Measurements from ENCODE around the gene ASPRV1. TPM values are rescaled to one million over a fixed set of nuclear protein-coding genes. Genes with fewer than 3 reads are reported as not detected.

ASPRV1 gene
- total and polyA plus RNA-seq, 4 donors = 0.19 to 0.75 (median 0.23) TPM

DNA sequence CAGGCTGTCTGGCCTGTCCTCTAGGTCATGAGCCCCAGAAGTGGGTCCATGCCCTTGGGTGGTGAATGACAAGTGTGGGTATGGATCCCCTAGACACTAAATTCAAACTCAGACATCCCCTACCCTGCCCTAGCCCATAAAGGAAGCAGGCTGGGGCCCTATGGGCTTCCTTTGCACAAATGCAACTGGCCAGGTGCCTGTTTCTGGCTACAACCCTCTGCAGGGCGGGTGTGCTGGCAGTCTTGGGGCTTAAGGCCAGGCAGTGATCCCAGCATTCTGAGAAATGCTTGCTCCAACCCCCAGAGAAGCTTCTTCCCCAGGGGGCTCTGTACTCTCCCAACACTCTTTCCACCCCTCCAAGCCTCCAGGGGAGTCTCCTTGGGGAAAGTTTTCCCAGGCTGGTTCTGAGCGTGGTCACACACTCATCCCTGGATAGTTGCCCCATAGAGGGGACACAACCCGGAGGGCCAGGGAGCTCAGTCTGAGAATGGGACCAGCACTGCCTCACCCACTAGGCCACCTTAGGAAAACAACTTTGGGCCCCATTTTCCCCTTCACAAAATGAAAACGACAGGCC lies 16.6 kb upstream of the ASPRV1 start:
- Histone ChIP-seq H3K4me1 (ENCODE audit: control insufficient read depth in 4 of 4, insufficient read depth in 4 of 4, low read length in 3 of 4) (peaks cover 6 to 22% (median 16%) of the 10 kb centered on the region in 4 donors), H3K4me3 (ENCODE audit: low read depth in 1 of 3, low read length in 3 of 3) (no peak overlapping the region), H3K9me3 (ENCODE audit: control insufficient read depth in 4 of 4, low read length in 3 of 4) (no peaks in the 10 kb centered on the region), H3K36me3 (ENCODE audit: control insufficient read depth in 4 of 4, insufficient read depth in 3 of 4, low read depth in 1 of 4, low read length in 3 of 4) (no peaks in the 10 kb centered on the region), H3K27ac (ENCODE audit: low read depth in 1 of 2, low read length in 2 of 2) (peak overlapping the region in 1 of 2 donors; percentile 65), H3K9ac (ENCODE audit: low read depth in 1 of 2, low read length in 2 of 2) (no peak overlapping the region), H3K27me3 (ENCODE audit: control insufficient read depth in 4 of 4, insufficient read depth in 4 of 4, low read length in 3 of 4) (no peaks in the 10 kb centered on the region)
- no peak for TF ChIP-seq JUND (IDR thresholded peaks at IDR 0.05)
- 93% methylated on average over 4 of the region's 4 CpGs for WGBS
- DNase-seq (ENCODE audit: low spot score) = no peak

DNA sequence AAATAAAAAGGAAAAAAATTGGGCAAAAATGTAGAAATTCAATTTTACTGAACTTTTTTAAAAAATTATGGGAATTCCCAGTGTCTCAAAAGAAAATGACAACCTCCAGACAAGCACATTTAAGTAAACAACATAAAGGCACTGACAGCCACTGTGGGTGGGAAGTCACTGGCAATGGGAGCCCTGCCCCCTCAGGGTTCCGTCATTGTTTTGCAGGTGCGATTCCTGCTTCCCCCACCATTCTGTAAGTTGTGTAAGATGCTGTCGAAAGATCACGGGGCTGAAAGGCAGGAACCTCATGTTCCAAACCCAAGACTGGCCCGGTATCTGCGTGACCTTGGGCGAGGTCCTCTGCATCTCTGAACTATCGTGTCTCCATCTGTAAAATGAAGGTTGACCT lies 15.8 kb upstream of the ASPRV1 start:
- Histone ChIP-seq H3K4me3 (ENCODE audit: low read depth in 1 of 3, low read length in 3 of 3) (no peak overlapping the region), H3K4me1 (ENCODE audit: control insufficient read depth in 4 of 4, insufficient read depth in 4 of 4, low read length in 3 of 4) (peaks cover 6 to 22% (median 16%) of the 10 kb centered on the region in 4 donors), H3K36me3 (ENCODE audit: control insufficient read depth in 4 of 4, insufficient read depth in 3 of 4, low read depth in 1 of 4, low read length in 3 of 4) (no peaks in the 10 kb centered on the region), H3K9ac (ENCODE audit: low read depth in 1 of 2, low read length in 2 of 2) (no peak overlapping the region), H3K9me3 (ENCODE audit: control insufficient read depth in 4 of 4, low read length in 3 of 4) (no peaks in the 10 kb centered on the region), H3K27me3 (ENCODE audit: control insufficient read depth in 4 of 4, insufficient read depth in 4 of 4, low read length in 3 of 4) (no peaks in the 10 kb centered on the region), H3K27ac (ENCODE audit: low read depth in 1 of 2, low read length in 2 of 2) (peak overlapping the region in 1 of 2 donors; percentile 65)
- 92% methylated on average over 8 of the region's 8 CpGs for WGBS
- DNase-seq (ENCODE audit: low spot score) = no peak
- TF ChIP-seq SP1 (IDR thresholded peaks at IDR 0.05) (no peak), EGR1 (IDR thresholded peaks at IDR 0.05; ENCODE audit: low read depth in 2 of 2) (no peak), RAD21 (IDR thresholded peaks at IDR 0.05) (no peak), FOXA2 (IDR thresholded peaks at IDR 0.05) (no peak), HNF4A (conservative IDR thresholded peaks at IDR 0.05) (no peak), JUND (IDR thresholded peaks at IDR 0.05) (no peak), HNF4G (IDR thresholded peaks at IDR 0.05) (no peak), GABPA (IDR thresholded peaks at IDR 0.05 in 1 of 2, conservative IDR thresholded peaks at IDR 0.05 in 1 of 2) (no peak), RXRA (IDR thresholded peaks at IDR 0.05) (no peak), TAF1 (conservative IDR thresholded peaks at IDR 0.05) (no peak)
- TF ChIP-seq, protein P1, sequence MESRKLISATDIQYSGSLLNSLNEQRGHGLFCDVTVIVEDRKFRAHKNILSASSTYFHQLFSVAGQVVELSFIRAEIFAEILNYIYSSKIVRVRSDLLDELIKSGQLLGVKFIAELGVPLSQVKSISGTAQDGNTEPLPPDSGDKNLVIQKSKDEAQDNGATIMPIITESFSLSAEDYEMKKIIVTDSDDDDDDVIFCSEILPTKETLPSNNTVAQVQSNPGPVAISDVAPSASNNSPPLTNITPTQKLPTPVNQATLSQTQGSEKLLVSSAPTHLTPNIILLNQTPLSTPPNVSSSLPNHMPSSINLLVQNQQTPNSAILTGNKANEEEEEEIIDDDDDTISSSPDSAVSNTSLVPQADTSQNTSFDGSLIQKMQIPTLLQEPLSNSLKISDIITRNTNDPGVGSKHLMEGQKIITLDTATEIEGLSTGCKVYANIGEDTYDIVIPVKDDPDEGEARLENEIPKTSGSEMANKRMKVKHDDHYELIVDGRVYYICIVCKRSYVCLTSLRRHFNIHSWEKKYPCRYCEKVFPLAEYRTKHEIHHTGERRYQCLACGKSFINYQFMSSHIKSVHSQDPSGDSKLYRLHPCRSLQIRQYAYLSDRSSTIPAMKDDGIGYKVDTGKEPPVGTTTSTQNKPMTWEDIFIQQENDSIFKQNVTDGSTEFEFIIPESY (IDR thresholded peaks at IDR 0.05) = no peak
- TF ChIP-seq, protein P2, sequence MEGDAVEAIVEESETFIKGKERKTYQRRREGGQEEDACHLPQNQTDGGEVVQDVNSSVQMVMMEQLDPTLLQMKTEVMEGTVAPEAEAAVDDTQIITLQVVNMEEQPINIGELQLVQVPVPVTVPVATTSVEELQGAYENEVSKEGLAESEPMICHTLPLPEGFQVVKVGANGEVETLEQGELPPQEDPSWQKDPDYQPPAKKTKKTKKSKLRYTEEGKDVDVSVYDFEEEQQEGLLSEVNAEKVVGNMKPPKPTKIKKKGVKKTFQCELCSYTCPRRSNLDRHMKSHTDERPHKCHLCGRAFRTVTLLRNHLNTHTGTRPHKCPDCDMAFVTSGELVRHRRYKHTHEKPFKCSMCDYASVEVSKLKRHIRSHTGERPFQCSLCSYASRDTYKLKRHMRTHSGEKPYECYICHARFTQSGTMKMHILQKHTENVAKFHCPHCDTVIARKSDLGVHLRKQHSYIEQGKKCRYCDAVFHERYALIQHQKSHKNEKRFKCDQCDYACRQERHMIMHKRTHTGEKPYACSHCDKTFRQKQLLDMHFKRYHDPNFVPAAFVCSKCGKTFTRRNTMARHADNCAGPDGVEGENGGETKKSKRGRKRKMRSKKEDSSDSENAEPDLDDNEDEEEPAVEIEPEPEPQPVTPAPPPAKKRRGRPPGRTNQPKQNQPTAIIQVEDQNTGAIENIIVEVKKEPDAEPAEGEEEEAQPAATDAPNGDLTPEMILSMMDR (IDR thresholded peaks at IDR 0.05; ENCODE audit: low read depth, low read length, missing input control) = no peak
- TF ChIP-seq, protein P3, sequence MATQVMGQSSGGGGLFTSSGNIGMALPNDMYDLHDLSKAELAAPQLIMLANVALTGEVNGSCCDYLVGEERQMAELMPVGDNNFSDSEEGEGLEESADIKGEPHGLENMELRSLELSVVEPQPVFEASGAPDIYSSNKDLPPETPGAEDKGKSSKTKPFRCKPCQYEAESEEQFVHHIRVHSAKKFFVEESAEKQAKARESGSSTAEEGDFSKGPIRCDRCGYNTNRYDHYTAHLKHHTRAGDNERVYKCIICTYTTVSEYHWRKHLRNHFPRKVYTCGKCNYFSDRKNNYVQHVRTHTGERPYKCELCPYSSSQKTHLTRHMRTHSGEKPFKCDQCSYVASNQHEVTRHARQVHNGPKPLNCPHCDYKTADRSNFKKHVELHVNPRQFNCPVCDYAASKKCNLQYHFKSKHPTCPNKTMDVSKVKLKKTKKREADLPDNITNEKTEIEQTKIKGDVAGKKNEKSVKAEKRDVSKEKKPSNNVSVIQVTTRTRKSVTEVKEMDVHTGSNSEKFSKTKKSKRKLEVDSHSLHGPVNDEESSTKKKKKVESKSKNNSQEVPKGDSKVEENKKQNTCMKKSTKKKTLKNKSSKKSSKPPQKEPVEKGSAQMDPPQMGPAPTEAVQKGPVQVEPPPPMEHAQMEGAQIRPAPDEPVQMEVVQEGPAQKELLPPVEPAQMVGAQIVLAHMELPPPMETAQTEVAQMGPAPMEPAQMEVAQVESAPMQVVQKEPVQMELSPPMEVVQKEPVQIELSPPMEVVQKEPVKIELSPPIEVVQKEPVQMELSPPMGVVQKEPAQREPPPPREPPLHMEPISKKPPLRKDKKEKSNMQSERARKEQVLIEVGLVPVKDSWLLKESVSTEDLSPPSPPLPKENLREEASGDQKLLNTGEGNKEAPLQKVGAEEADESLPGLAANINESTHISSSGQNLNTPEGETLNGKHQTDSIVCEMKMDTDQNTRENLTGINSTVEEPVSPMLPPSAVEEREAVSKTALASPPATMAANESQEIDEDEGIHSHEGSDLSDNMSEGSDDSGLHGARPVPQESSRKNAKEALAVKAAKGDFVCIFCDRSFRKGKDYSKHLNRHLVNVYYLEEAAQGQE (IDR thresholded peaks at IDR 0.05) = no peak
- TF ChIP-seq, protein P4, sequence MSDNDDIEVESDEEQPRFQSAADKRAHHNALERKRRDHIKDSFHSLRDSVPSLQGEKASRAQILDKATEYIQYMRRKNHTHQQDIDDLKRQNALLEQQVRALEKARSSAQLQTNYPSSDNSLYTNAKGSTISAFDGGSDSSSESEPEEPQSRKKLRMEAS (IDR thresholded peaks at IDR 0.05) = no peak

Measured in liver (tissue), 9 donors.